Occipital lobe (tissue), 2 donors: ENCODE results near the gene BTBD9. TPM values are rescaled to one million over a fixed set of nuclear protein-coding genes. Genes with fewer than 3 reads are reported as not detected.

ENCODE experiments used
- DNase-seq: peaks from one replicate; lab custom pipeline; 2025; lab: John Stamatoyannopoulos, UW
- total RNA-seq: library from RNA; depleted of rRNA; stranded (reverse); fragments of >200 nt; gene quantifications from one replicate; pipeline ENCODE4 v1.2.3, GENCODE V29; 2014

The BTBD9 gene
- total RNA-seq, 1 donor from 2014 or later: 38.1 TPM

DNA sequence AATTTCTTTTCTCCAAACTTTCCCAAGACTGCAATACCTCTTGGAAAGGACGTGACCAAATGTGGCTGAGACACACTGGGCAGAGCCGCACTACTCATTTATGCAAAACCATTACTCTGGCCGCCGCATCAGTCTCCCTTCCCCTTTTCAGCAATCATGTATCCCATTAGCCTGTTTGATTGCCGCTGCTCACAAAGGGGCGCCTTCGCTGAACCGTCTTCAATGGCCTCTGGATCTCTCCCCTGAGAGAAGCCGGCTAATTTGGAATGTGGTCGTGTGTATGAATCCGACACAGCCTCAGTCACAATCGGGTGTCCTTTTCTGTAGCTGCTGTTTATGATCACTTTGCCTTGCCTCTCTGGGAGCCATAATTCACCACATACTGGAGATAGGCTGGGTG is 459.1 kb downstream of the BTBD9 start:
- DNase-seq: no peak

DNA sequence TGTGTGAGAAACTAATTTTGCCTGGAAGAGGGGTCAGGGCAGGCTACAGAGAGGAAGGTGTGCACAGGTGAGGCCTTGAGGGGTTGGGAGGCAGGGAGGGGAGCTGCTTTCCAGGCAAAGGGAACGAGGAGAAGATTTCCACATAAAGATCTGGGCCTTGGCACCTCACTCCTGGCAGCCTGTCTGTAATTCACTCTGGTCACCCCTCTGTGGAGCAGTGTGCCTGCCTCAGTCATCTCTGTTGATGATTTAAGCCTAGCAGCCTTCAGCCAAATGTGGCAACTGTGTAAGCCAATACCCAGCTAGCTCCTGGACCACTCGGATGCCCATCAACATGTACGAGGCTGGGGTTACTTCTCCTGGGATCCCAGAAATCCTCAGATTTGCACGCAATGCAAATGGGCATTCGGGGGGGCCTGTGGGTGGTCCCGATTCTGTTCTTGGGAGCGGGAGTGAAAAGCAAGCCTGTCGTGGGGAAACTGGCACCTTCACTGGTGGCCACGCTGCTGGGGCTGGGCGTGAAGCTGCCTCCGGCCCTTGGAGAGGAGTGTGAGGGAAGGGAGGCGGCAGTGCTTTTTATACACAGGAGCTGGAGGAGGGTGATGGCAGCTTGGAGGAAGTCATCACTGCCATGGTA is 459.8 kb downstream of the BTBD9 start:
- DNase-seq: no peak

DNA sequence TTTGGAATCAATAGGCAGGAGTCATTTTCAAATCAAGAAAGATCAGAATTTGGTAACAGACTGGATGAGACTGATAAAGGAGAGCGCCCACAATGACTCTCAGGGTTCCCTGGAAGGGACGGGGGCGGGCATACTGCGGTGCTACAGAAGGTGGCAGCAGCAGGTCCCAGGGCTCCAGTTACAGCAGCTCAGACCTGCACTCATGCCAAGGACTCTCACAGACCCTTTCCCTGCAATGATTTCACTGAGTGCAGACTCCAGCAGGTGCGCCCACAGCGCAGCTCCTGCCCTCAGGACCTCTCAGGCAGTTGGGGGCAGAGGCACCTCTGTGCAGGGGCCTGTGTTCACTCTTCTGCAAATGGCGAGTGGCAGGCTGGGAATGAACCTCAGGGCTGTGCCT is 460.4 kb downstream of the BTBD9 start:
- no peak for DNase-seq

DNA sequence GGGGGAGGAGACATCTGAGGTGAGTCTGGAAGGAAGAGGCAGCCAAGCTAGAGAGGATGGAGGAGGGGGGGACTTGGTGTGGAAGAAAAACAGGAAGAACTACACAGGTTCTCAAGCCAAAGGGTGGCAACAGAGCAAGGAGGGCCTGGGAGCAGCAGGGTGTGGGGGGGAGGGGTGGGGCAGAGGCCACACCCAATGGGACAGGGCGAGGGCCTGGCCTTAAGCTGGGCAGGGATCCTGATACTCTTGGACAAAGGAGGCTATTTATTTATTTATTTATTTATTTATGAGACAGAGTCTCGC is 461.2 kb downstream of the BTBD9 start:
- DNase-seq: no peak

DNA sequence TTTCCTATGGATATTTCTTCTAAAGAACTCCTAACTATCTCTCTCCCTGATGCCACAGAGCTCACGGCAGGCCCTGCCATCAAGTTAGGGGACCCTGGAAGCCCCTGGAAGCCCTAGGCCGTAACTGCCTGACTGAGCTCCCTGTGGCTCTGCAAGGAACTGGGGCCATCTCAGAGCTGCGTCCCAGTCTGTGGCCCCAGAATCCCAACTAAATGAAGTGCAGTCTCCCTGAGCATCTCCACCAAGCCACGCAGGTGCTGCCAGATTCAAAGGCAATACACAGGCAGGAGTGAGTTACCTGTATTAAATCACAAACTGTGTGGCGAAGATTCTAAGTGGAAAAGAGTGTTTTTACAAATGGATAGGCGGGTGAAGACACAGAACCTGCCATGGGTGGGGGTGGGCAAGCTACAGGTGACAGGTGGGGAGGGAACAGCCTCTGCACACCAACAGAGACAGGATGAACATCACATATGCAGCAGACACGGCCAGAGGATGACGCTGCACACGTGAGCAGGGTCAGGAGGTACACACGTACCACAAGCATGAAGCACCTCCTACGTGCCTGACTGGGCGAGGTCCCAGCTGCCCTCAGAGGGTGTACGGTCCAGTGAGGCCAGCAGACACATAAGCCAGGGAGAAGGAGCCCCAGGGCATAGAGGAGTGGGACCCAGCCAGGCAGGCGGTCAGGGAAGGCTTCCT is 461.7 kb downstream of the BTBD9 start:
- DNase-seq: no peak

DNA sequence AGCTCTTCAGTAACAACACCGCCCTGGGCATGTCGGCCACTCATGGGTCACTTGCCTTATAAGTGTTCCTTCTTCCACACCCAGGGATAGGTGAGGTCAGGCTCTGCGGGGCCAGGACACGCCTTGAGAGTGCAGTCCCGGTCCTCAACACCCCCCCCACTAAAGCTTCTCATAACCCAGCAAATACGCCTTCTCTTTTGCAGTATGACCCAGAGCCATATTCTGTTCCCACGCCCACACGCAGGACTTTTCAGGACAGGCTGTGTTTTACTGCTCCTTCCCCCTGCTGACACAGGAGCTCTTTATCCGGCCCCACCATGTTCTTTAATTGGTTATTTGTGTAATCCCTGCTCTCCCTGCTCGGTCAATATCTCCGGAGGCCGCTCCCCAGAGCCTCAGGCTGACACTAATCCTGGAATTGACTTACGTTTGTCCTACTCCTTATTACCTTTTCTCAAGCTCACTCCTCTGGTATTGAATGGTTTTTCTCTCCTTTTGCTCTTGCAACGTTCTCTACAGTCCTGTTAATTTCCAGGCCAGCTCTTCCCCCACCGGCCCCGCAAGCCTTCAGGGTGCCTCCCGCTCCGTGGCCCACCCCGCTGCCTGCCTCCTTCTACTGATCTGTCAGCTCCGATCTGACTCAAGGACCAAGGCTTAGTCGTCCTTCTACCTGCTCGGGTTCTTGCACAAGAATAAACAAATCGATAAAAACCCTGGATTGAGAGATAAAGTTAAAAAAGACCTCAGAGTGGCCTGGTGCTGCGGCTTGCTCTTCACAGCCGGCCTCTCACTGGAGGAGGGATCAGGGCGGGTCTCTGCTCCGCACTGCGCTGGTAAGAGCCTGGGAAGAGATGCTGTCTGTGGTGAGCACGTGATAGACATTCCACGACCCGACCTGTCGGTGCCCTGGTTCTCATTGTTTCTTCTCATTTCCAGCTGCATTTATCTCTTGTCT is 462.7 kb downstream of the BTBD9 start:
- no peak for DNase-seq

DNA sequence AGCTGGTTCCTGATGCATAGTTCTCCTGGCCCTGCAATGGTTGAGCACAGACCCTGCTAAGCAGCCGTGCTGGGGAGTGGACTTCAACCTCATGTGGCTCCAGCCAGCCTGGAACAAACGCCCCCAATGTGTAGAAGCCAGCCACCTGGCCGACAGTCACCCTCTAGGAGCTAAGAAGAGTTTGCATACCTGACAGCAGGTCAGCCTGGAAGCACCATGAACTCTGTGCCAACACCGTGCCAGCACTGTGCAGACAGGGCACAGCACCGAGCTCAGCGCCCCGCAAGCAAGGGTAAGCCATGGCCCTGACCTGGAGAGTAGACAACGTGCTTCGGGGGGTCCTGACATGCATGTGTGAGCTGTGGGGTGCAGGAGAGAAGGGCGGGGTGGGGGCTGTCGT is 463.9 kb downstream of the BTBD9 start:
- DNase-seq: no peak

DNA sequence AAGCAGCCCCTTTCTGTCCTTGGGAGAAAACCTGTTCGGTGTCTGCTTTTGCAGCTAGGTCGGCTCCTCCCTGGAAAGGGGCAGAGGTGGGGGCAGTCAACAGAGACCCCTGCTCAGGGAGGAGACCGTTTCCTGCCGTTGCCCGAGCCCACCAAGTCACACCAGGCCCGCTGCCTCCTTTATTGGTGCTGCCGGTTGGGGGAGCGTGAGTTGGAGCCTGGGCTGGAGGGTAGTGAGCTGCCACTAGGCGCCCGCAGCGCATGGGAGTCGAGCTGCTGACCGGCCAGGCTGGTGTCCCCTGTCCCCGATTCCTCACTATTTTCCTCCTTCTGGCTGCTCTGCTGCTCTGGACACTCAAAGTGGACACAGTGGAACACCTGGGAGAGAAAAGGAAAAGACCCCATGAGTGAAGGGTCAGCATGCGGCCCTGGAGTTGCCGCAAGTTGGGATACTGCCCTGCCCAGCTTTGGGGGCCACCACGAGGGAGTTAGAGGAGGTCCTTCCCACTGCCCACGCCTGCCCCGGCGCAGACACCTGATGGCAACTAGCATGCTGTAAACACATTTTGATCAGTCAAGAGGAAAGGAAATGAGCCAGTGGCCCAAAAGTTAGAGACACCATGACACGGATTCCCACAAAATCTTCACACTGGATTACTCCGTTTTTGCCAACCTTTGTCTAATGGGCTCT is 464.8 kb downstream of the BTBD9 start:
- no peak for DNase-seq

DNA sequence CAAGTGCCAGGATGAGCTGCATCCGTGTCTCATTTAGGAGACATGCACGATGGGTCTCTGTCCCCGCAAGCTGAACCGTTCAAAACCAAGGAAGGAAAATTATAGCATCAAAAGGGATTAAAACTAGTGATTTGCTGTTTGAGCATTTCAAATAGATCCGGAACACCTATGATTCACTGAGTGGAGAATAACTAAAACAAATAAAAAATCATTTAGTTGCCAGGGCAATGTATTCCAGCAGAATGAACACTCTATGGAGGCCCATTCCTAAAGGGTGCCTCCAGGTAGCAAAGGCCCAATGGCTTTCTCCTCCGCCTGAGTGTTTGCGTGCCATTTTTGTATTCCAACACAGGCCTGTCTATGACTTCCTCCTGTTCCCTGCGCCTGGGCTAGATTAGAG is 465.4 kb downstream of the BTBD9 start:
- DNase-seq: no peak

DNA sequence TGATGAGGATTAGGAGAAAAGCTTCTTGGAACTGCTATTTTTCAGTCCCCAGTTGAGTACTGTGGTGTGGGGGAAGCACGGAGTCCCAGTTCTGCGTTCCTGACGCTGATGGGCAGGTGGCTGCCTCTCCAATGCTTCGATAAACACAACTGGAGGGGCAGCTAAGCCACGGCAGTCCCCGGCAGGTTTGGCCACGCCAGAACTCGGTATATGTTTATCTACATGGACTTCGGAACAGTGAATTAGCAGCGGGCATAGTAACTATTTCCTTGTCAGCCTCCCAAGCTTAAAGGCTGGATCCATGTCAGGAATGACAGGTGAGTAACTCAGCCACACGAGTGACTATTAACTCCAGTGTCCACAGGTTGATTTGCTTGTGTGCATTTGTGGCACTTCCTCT is 465.8 kb downstream of the BTBD9 start:
- DNase-seq: no peak

DNA sequence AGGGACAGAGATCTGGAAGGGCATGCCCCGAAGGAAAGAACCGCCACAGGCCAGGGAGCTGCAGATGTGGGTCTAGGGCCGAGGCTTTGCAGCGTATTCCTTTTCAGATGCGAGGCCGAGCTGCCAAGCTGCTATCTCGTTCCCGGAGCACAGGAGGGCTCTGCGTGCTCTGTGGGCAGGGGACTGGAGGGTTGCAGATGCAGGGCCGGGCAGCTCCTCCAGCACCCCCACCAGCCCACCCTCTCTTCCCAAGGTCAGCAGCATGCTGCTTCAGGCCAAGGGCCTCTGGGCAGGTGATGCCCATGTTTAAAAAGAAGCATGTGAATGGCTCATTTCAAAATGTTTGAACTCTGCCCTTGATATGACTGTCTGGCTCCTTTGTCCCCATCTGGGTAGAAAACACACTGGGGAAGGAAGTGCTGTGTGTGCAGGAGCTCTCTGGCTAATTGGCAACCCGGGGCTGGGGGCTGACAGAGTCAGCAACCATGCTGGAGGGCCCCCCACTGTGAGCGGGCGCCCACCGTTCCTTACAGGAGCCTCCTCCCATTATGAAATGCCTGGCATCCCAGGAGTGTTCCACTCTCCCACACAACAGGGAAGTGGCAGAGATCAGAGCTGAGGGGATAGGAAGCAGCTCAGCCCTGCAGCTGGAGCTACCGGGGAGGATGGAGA is 466.9 kb downstream of the BTBD9 start:
- no peak for DNase-seq

DNA sequence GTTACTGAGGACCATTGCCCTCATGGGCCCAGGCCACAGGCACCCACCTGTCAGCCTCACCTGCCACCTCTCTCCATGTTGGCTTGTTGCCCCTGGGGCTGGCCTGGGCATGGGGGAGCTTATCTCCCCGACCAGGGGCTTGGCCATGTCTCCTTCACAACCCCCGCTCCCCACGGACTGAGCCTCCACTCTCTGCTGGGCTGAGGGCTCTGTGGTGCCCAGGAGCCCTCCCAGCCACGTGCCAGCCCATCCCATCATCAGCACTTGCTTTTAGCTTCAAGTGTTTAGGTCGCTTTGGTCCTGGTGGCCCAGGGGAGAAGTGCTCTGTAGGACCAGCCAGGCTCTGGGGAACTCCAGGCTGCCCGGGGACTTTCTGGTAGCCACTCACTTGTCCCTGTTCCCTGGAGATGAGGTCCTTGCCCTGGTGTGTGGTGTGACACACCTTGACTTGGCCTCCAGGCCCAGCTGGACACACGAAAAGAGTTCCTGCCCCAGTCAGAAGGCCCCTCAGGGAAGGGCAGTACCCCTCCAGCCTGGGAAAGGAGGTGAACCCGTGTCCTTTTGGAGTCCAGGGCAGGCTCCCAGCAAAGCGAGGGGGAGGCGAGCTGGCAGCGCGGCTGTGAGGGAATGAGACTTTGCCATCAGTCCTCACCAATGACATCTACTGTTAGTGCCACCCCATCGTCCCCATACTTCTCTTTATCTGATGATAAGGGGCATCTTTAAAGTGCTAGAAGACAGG is 467.6 kb downstream of the BTBD9 start:
- no peak for DNase-seq

DNA sequence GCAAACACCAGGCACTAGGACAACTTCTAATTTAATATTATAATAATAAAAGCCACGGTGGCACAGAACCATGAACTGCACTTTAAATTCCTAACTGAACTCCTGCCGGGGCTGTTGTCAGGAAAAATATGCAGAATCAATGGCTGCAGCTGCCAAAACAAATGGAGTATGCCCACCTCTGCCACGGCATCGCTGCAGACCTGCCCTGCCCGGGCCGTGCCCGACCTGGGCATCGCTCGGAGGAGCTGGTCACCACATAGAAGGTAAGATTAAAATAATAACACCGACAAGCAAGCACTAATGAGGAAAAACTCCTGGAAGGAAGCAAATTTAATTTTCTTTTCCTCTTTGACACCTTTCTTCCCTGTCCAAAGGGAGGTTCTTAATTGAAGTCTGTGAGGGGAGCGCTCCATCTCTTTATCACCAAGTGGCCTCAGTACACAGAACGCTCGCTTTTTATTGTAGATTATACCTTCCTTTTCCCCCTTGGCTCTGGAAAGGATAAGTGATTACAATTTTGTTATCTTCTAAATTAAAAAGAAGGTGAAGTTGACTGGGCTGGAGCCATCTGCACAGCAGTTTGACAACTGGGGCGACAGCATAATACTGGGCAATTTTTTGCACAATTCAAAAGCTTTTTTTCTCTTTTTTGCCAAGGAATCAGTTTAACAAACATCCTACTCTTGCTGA is 468.9 kb downstream of the BTBD9 start:
- DNase-seq: no peak

DNA sequence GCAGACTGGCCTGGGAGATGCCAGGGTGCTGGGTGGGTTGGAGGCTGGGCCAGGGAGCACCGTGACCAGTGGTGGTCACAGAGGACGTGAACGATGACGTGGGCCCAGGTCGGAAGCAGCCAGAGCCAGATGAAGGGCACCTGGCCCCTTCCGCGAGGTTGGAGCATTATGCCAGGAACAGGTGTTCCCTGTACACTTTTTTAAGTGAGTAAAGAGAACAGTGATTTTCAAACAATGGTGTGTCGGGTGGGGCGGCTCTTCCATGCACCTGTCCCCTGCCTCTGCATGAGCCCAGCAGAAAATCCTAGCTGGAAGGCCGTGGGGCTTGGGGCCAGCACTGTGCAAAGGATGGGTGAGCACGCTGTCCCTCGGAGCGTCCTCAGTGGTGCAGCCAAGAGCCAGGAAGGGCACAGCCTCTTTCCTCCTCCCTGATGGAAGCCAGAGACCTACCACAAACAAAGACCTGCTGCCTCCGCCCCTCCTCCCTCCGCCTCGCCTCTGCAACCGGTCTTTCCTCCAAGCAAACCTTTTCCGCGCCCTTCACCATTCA is 469.7 kb downstream of the BTBD9 start:
- DNase-seq: no peak

DNA sequence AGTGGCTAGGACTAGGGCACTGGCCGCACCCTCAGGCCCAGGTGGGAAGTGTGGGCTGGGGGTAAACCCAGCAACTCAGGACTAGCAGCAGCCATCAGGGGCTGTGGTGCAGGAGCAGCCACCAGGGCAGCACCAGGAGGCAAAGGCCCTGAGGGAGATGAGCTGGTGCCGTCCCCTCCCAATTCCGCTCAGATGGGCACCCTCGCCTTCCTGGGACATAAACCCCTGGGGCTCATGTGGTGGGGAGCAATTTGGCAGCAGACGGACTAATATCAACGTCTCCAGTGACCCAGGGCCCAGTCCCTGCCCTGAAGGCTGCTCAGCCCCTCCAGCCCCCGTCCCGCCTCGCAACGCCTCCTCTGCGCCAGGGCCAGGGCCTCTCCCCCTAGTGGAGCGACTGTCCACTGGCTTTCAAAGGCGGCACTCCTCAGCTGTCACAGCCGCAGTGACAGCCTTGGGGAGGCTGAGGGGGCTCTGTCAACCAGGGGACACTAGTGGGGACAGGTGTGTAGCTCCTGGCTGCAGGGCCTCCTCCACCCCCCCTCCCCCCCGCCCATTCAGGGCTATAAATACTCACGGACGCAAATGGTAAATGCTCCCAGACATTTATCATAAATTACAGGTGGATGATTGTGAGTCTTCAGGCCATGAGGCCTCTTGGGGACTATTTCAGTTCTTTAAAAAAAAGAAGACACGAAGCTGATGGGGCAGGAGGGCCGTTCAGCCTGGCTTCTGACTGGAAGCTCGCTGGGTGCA is 470.3 kb downstream of the BTBD9 start:
- DNase-seq: no peak

DNA sequence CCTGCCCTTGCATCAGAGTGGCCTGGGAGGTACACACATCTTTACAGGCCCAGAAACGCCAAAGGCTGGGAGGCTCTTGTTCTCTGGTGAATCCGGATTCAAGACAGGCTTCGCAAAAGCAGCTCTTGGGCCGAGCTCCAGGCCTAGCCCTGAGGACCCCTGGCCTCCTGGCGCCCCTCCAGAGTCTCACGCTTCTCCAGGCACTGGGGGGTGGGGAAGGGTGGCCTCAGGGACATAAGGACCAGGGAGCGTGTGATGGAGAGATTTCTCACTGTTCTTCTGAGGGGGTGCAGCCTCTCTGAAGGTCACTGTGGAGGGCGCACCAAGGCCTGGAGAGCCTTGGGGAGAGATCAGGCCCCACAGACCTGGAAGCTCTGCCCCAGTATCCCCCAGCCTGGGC is 471.0 kb downstream of the BTBD9 start:
- DNase-seq: no peak

DNA sequence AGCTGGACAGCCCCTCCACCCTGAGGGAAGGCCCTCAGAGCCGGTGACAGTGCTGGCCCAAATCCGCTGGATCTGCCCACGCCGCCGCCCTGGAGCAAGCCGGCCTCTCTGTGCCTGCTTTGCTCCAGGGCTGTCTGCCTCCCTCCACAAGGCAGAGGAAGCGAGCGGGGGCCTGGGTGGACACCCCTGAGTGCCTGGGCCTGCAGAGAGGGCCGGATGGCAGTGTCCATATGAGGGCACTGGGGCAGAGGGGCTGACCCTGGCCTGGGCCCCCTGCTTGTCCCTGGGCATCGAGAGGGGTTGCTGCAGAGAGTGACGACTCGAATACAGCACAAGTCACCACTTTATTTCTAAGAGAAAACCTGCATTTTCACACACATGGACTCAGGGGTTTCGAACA is 471.6 kb downstream of the BTBD9 start:
- no peak for DNase-seq

DNA sequence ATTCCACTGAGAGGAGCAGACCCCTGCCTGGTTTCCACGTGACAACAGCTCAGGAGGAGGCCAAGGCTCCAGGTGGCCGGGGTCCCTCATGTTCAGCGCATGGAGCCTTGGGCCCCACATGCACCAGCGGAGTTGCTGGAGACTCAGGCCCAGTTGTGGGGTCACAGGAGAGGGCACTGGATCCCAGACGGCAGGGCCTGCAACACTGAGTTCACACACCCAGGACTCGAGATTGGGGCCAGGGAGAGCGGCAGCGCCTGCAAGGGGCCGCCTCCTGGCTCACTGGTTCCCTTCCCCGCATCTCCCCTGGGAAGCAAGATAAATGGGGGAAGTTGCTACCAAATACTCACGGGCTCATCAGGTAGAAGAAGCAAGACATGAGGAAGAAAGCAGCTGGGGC is 472.1 kb downstream of the BTBD9 start:
- no peak for DNase-seq
